ENCODE data around the gene QRFP.

The QRFP gene

GRCh38 chr9:130895038-130895437, 1.6 kb downstream of the QRFP start:
- H3K79me2 ChIP-seq (ENCODE audit: low read length): no peaks in the 10 kb centered on the region
- no peak overlapping the region for H3K4me2 ChIP-seq (ENCODE audit: low read depth, low read length)

GRCh38 chr9:130894546-130894945, 2.1 kb downstream of the QRFP start:
- H3K4me2 ChIP-seq (ENCODE audit: low read depth, low read length): no peak overlapping the region
- TF ChIP-seq EZH2phosphoT487 (IDR thresholded peaks at IDR 0.05; ENCODE audit: low read length): no peak
- TF ChIP-seq EZH2 (optimal IDR thresholded peaks at IDR 0.05; ENCODE audit: low read depth, low read length): no peak
- TF ChIP-seq CTCF (IDR thresholded peaks at IDR 0.05; ENCODE audit: low read length): no peak
- H3F3A ChIP-seq (ENCODE audit: insufficient read depth, low read length): no peaks in the 10 kb centered on the region
- H3K27me3 ChIP-seq (replicated peaks; ENCODE audit: insufficient read depth, low read length): peaks cover 35% of the 10 kb centered on the region
- H3K4me1 ChIP-seq (ENCODE audit: low read length): no peaks in the 10 kb centered on the region
- no peaks in the 10 kb centered on the region for H3K79me2 ChIP-seq (ENCODE audit: low read length)
- no peaks in the 10 kb centered on the region for H3K9me2 ChIP-seq (replicated peaks; ENCODE audit: insufficient read depth, low read length)
- no peak overlapping the region for H3K9ac ChIP-seq (ENCODE audit: low read length)
- H2AFZ ChIP-seq (ENCODE audit: low read length): no peak overlapping the region
- H3K9me3 ChIP-seq (replicated peaks; ENCODE audit: insufficient read depth, low read length): no peaks in the 10 kb centered on the region
- no peaks in the 10 kb centered on the region; the same call in 1 of the 2 replicates for H4K20me1 ChIP-seq (ENCODE audit: insufficient read depth, low read length)
- no peak for DNase-seq
- no peaks in the 10 kb centered on the region for H3K36me3 ChIP-seq (replicated peaks; ENCODE audit: insufficient read depth, low read length)
- H3K27ac ChIP-seq (ENCODE audit: low read length): no peak overlapping the region
- H3K4me3 ChIP-seq (ENCODE audit: low read length): no peak overlapping the region

More at GRCh38 chr9:130895038-130895437, 1.6 kb downstream of the QRFP start:
- Histone ChIP-seq H3K27me3 (replicated peaks; ENCODE audit: insufficient read depth, low read length) (peaks cover 40% of the 10 kb centered on the region), H3K4me3 (ENCODE audit: low read length) (no peak overlapping the region), H2AFZ (ENCODE audit: low read length) (no peak overlapping the region), H3K4me1 (ENCODE audit: low read length) (no peaks in the 10 kb centered on the region), H3K9ac (ENCODE audit: low read length) (no peak overlapping the region), H3K27ac (ENCODE audit: low read length) (no peak overlapping the region), H4K20me1 (ENCODE audit: insufficient read depth, low read length) (no peaks in the 10 kb centered on the region; the same call in 1 of the 2 replicates), H3K9me2 (replicated peaks; ENCODE audit: insufficient read depth, low read length) (no peaks in the 10 kb centered on the region), H3F3A (ENCODE audit: insufficient read depth, low read length) (no peaks in the 10 kb centered on the region), H3K36me3 (replicated peaks; ENCODE audit: insufficient read depth, low read length) (no peaks in the 10 kb centered on the region), H3K9me3 (replicated peaks; ENCODE audit: insufficient read depth, low read length) (no peaks in the 10 kb centered on the region)
- DNase-seq: no peak
- no peak for TF ChIP-seq CTCF (IDR thresholded peaks at IDR 0.05; ENCODE audit: low read length)
- TF ChIP-seq EZH2 (optimal IDR thresholded peaks at IDR 0.05; ENCODE audit: low read depth, low read length): no peak
- TF ChIP-seq EZH2phosphoT487 (IDR thresholded peaks at IDR 0.05; ENCODE audit: low read length): no peak

GRCh38 chr9:130893341-130894101, 3.1 kb downstream of the QRFP start:
- Histone ChIP-seq H3K9ac (ENCODE audit: low read length) (no peak overlapping the region), H3K4me3 (ENCODE audit: low read length) (no peak overlapping the region), H2AFZ (ENCODE audit: low read length) (no peak overlapping the region), H3K4me2 (ENCODE audit: low read depth, low read length) (no peak overlapping the region), H3K27ac (ENCODE audit: low read length) (no peak overlapping the region), H3F3A (ENCODE audit: insufficient read depth, low read length) (no peaks in the 10 kb centered on the region), H3K79me2 (ENCODE audit: low read length) (no peaks in the 10 kb centered on the region), H3K36me3 (replicated peaks; ENCODE audit: insufficient read depth, low read length) (no peaks in the 10 kb centered on the region), H3K27me3 (replicated peaks; ENCODE audit: insufficient read depth, low read length) (peaks cover 29% of the 10 kb centered on the region), H3K9me3 (replicated peaks; ENCODE audit: insufficient read depth, low read length) (no peaks in the 10 kb centered on the region), H3K9me2 (replicated peaks; ENCODE audit: insufficient read depth, low read length) (no peaks in the 10 kb centered on the region), H4K20me1 (ENCODE audit: insufficient read depth, low read length) (no peaks in the 10 kb centered on the region; the same call in 1 of the 2 replicates), H3K4me1 (ENCODE audit: low read length) (no peaks in the 10 kb centered on the region)
- DNase-seq: no peak
- TF ChIP-seq EZH2phosphoT487 (IDR thresholded peaks at IDR 0.05; ENCODE audit: low read length): no peak
- TF ChIP-seq CTCF (IDR thresholded peaks at IDR 0.05; ENCODE audit: low read length): no peak
- TF ChIP-seq EZH2 (optimal IDR thresholded peaks at IDR 0.05; ENCODE audit: low read depth, low read length): no peak
